Thymus (tissue), 14 donors: ENCODE results near the gene CCDC83. TPM values are rescaled to one million over a fixed set of nuclear protein-coding genes. Genes with fewer than 3 reads are reported as not detected.
A peak's percentile ranks its signal among the peaks of the same experiment; 100 is the strongest.

ENCODE experiments used
- DNase-seq, 9 donors: peaks; one replicate each; pipeline ENCODE4 v3.0.0-alpha.2; 2013; ENCODE audit warnings: low spot score in 9 of 9, low read depth in 6 of 9, missing footprints in 1 of 9
- H3K27ac ChIP-seq, 2 donors: one replicate each; pipeline ENCODE4 v1.5.1; 2013; ENCODE audit warnings: control low read depth in 1 of 2, low read depth in 1 of 2, low read length in 1 of 2, mild to moderate bottlenecking in 1 of 2, moderate library complexity in 1 of 2
- H3K27me3 ChIP-seq, 2 donors: one replicate each; pipeline ENCODE4 v1.5.1; 2013; ENCODE audit warnings: low read length in 1 of 2; ENCODE audit not compliant: control insufficient read depth in 2 of 2, insufficient read depth in 1 of 2
- H3K36me3 ChIP-seq, 2 donors: one replicate each; pipeline ENCODE4 v1.5.1; 2013; ENCODE audit warnings: low read length in 1 of 2, mild to moderate bottlenecking in 1 of 2, moderate library complexity in 1 of 2; ENCODE audit not compliant: control insufficient read depth in 2 of 2, insufficient read depth in 2 of 2
- H3K4me1 ChIP-seq, 2 donors: one replicate each; pipeline ENCODE4 v1.5.1; 2013; ENCODE audit warnings: low read length in 2 of 2; ENCODE audit not compliant: control insufficient read depth in 2 of 2, insufficient read depth in 2 of 2
- H3K4me3 ChIP-seq, 2 donors: one replicate each; pipeline ENCODE4 v1.5.1; 2013; ENCODE audit warnings: low read length in 2 of 2, control low read depth in 1 of 2, mild to moderate bottlenecking in 1 of 2
- H3K9me3 ChIP-seq, 2 donors: one replicate each; pipeline ENCODE4 v1.5.1; 2013; ENCODE audit warnings: low read length in 1 of 2, mild to moderate bottlenecking in 1 of 2; ENCODE audit not compliant: control insufficient read depth in 2 of 2, insufficient read depth in 1 of 2
- WGBS: extraction: QIAGEN DNeasy Blood & Tissue Kit; methylation state at CpG from one replicate; pipeline ENCODE4 v1.1.7; 2013; 5-methylcytosine and 5-hydroxymethylcytosine counted together
- long read RNA-seq, 10 donors: transcript quantifications; one replicate each; lab custom pipeline, GENCODE V29; 2026
- polyA plus RNA-seq: library from polyadenylated mRNA; stranded (reverse); fragments of 200-250 nt; gene quantifications from one replicate; pipeline ENCODE4 v1.2.3, GENCODE V29; 2013
- total RNA-seq: library from RNA; stranded (reverse); fragments of 120-200 nt; gene quantifications from one replicate; pipeline ENCODE4 v1.2.4, GENCODE V29; 2013
- donor health status: healthy.

The CCDC83 gene
- total RNA-seq (not detected), polyA plus RNA-seq (0.05 TPM)
- long read RNA-seq, donor 1 = 0 reads
- long read RNA-seq, donor 2 = 0 reads
- long read RNA-seq, donor 3 = 0 reads
- long read RNA-seq, donor 4 = 0 reads
- long read RNA-seq, donor 5 = 0 reads
- long read RNA-seq, donor 6 = 0 reads
- long read RNA-seq, donor 7 = 0 reads
- long read RNA-seq, donor 8 = 0 reads
- long read RNA-seq, donor 9 = 0 reads
- long read RNA-seq, donor 10 = 0 reads

DNA sequence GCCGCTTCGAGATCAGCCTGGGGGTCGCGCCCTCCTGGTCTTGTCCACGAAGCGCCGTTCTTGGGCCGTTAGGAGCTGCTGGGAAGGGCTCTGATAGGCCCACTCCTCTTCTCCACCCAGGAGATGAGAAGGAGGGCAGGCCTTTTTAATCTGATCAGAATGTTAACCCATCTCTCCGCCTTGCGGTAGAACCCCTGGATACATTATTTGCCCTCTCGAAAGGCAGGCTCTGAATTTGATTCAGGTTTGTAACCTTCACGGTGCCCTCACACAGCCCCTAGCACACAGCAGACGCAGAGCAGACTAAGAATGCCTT lies at the start of gene CCDC83:
Gene CCDC83 (plus strand): TSS at position 43 of the 316 bp plus-strand sequence. CDS start 9,741 bp downstream, outside the sequence.
- peaks cover 4 to 7% of the 10 kb centered on the region in 2 donors for H3K4me1 ChIP-seq
- peak within 1 kb of the TSS; percentile 59 to 76 for H3K4me3 ChIP-seq
- no peaks in the 10 kb centered on the region for H3K9me3 ChIP-seq
- no peaks in the 10 kb centered on the region for H3K36me3 ChIP-seq
- no peak for DNase-seq
- H3K27ac ChIP-seq = peak within 1 kb of the TSS; percentile 76 to 92
- 52% methylated on average over 13 of the region's 13 CpGs for WGBS
- H3K27me3 ChIP-seq = peaks cover 0 to 3% of the 10 kb centered on the region in 2 donors

GRCh38 chr11:85805387-85805786 lies 49.8 kb upstream of the CCDC83 start:
- no peak overlapping the region for H3K27ac ChIP-seq
- peaks cover 10 to 29% of the 10 kb centered on the region in 2 donors for H3K27me3 ChIP-seq
- DNase-seq = no peak
- peaks cover 0 to 7% of the 10 kb centered on the region in 2 donors for H3K4me1 ChIP-seq
- no peak overlapping the region for H3K4me3 ChIP-seq
- H3K36me3 ChIP-seq = no peaks in the 10 kb centered on the region
- WGBS = 92% methylated on average over 1 of the region's 1 CpG
- H3K9me3 ChIP-seq = no peaks in the 10 kb centered on the region

GRCh38 chr11:85806016-85806415 lies 49.2 kb upstream of the CCDC83 start:
- peaks cover 0 to 11% of the 10 kb centered on the region in 2 donors for H3K4me1 ChIP-seq
- no peak overlapping the region for H3K4me3 ChIP-seq
- H3K27ac ChIP-seq = no peak overlapping the region
- H3K36me3 ChIP-seq = no peaks in the 10 kb centered on the region
- H3K27me3 ChIP-seq = peaks cover 15 to 33% of the 10 kb centered on the region in 2 donors
- DNase-seq = no peak
- H3K9me3 ChIP-seq = no peaks in the 10 kb centered on the region

DNA sequence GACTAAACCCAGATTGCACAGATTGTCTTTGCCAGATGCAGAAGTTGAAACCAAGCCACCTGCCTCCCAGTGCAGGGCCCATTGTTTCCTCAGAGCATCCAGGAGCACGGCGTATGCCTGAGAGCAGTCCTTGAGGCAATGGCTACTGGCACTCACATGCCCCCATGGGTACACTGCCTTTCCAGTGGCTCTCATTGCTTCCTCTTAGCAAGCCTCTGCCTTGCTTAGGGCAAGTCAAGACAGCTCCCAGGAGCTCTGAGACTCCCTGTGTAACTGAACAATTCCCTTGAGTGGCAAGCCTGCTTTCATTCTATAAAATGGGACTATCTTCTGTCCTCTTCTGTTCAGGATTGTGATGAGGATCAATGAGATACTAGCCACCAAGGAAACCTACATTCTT lies 48.3 kb upstream of the CCDC83 start:
- peaks cover 20 to 41% of the 10 kb centered on the region in 2 donors for H3K27me3 ChIP-seq
- DNase-seq = no peak
- peaks cover 0 to 17% of the 10 kb centered on the region in 2 donors for H3K4me1 ChIP-seq
- 94% methylated on average over 2 of the region's 2 CpGs for WGBS
- no peaks in the 10 kb centered on the region for H3K36me3 ChIP-seq
- no peak overlapping the region for H3K27ac ChIP-seq
- H3K9me3 ChIP-seq = no peaks in the 10 kb centered on the region
- H3K4me3 ChIP-seq = no peak overlapping the region

- H3K4me3 ChIP-seq = no peak overlapping the region
- H3K27me3 ChIP-seq = peaks cover 24 to 60% of the 10 kb centered on the region in 2 donors
Observed at GRCh38 chr11:85809191-85809590, 46.0 kb upstream of the CCDC83 start.

GRCh38 chr11:85809863-85810262 lies 45.3 kb upstream of the CCDC83 start:
- Histone ChIP-seq H3K36me3 (no peaks in the 10 kb centered on the region), H3K27ac (peak overlapping the region in 1 of 2 donors; percentile 15), H3K4me1 (peaks cover 0 to 17% of the 10 kb centered on the region in 2 donors), H3K9me3 (no peaks in the 10 kb centered on the region), H3K27me3 (peaks cover 24 to 60% of the 10 kb centered on the region in 2 donors), H3K4me3 (peak overlapping the region; percentile 38 to 50)
- 11% methylated on average over 4 of the region's 4 CpGs for WGBS
- peak in 1 of 9 donors; percentile 6 for DNase-seq

More at GRCh38 chr11:85809191-85809590, 46.0 kb upstream of the CCDC83 start:
- H3K4me1 ChIP-seq = peaks cover 0 to 17% of the 10 kb centered on the region in 2 donors
- peak in 1 of 9 donors; percentile 29 for DNase-seq
- no peak overlapping the region for H3K27ac ChIP-seq
- WGBS = 93% methylated on average over 4 of the region's 4 CpGs
- H3K36me3 ChIP-seq = no peaks in the 10 kb centered on the region
- no peaks in the 10 kb centered on the region for H3K9me3 ChIP-seq

DNA sequence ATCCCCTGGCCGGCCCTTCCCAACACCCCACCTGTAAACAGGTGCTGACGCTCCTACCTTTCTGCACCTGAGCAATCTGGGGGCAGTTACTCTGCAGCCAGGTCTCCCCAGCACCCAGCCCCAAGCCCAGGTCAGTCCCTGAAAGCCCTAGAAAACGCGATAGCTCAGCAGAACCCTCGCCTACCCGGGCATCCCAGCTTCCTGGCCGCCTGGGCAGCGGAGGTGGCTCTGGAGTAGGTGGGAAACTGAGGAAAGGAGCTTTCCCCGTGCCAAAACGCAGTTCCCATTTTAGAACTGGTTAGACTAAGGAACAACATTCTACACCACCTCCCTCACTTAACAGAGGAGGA lies 44.7 kb upstream of the CCDC83 start:
- Histone ChIP-seq H3K27me3 (peaks cover 24 to 56% of the 10 kb centered on the region in 2 donors), H3K36me3 (no peaks in the 10 kb centered on the region), H3K9me3 (no peaks in the 10 kb centered on the region), H3K4me3 (peak overlapping the region; percentile 38 to 50), H3K27ac (peak overlapping the region in 1 of 2 donors; percentile 47), H3K4me1 (peaks cover 0 to 17% of the 10 kb centered on the region in 2 donors)
- DNase-seq = no peak
- 5% methylated on average over 10 of the region's 10 CpGs for WGBS

DNA sequence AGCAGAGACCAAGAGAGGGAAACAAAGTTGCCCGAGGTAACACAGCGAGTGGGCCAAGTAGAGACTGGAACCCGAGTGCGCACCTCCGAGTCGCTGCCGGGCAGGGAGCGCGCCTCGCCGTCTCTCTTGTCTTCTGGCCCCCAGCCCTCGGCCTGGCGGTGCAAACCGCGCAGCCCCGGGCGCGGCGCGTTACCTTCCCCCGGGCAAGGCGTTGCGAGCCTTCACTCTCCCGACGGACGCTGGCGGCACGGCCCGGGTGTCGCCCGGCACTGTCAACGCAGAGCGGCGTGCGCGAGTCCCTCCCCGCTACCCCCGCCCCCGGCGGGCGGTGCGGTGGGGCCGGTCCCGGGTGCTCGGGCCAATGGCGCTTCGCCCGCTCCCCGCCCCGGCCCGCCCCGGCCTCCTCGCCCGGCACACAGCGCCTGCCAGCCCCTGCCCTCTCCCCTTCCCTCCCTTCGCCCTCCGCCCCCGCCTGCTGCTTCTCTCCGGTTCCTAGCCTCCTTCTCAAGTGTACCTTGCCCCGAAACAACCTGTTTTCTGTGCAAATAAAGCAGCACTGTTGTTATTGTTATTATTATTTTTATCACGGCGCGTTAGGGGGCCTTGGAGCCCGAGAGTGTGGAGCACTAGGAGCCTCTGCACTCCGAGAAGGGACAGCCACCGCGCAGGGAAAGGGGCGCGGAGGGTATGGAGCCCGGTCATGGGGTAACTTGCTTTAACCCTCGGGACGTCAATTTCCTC lies 44.1 kb upstream of the CCDC83 start, which contains the start of gene SYTL2:
Gene SYTL2 (minus strand): TSS at position 271 of the 741 bp plus-strand sequence. CDS start 53,416 bp downstream, outside the sequence.
- H3K9me3 ChIP-seq = no peaks in the 10 kb centered on the region
- H3K4me1 ChIP-seq = peaks cover 0 to 17% of the 10 kb centered on the region in 2 donors
- H3K27me3 ChIP-seq = peaks cover 24 to 58% of the 10 kb centered on the region in 2 donors
- no peaks in the 10 kb centered on the region for H3K36me3 ChIP-seq
- H3K27ac ChIP-seq = peak within 1 kb of the TSS in 1 of 2 donors; percentile 47
- DNase-seq = peak in 6 of 9 donors; percentile 22 to 64 (median 36)
- peak within 1 kb of the TSS; percentile 38 to 50 for H3K4me3 ChIP-seq
- 2% methylated on average over 72 of the region's 72 CpGs for WGBS

DNA sequence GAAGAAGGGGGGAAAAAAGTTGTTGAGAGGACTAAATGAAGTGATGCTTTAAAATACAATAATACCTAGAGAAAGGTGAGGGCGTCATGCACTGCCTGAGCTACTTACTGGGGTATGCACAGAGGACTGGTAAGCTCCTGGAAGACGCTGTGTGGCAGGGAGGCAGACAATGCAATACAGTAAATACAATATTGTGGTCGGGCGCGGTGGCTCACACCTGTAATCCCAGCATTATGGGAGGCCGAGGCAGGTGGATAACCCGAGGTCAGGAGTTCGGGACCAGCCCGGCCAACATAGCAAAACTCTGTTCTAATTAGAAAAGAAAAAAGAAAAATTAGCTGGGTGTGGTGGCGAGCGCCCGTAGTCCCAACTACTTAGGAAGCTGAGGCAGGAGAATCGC lies 43.6 kb upstream of the CCDC83 start:
- H3K27me3 ChIP-seq = peaks cover 24 to 58% of the 10 kb centered on the region in 2 donors
- H3K4me1 ChIP-seq = peaks cover 0 to 17% of the 10 kb centered on the region in 2 donors
- peak overlapping the region; percentile 11 to 50 for H3K4me3 ChIP-seq
- 87% methylated on average over 13 of the region's 13 CpGs for WGBS
- no peak overlapping the region for H3K27ac ChIP-seq
- no peak for DNase-seq
- no peaks in the 10 kb centered on the region for H3K9me3 ChIP-seq
- H3K36me3 ChIP-seq = no peaks in the 10 kb centered on the region
